Tibial nerve (tissue), 4 donors: ENCODE measurements around the gene CD58.

Experiments
- CTCF ChIP-seq, 5 experiments: fragments of 200-600 bp in 3 of 5; fragments of 450-650 bp in 2 of 5; sonication (generic) in 3 of 5; IDR thresholded peaks; one replicate each; pipeline ENCODE4 v1.5.1; 2016 to 2019; ENCODE audit warnings: antibody characterized with exemption in 5 of 5, mild to moderate bottlenecking in 3 of 5, moderate library complexity in 2 of 5
- EP300 ChIP-seq, 2 donors: sonication (generic); formaldehyde crosslinking; IDR thresholded peaks; one replicate each; pipeline ENCODE4 v1.6.1; 2017; ENCODE audit warnings: antibody characterized with exemption in 2 of 2, mild to moderate bottlenecking in 1 of 2
- POLR2A ChIP-seq, 2 donors: fragments of 450-650 bp; IDR thresholded peaks; one replicate each; pipeline ENCODE4 v1.6.1; 2017; ENCODE audit warnings: antibody characterized with exemption in 2 of 2, mild to moderate bottlenecking in 2 of 2, moderate library complexity in 2 of 2

GRCh38 chr1:116494745-116495144 lies 76.1 kb downstream of the CD58 start:
- TF ChIP-seq CTCF (IDR thresholded peaks at IDR 0.05) = no peak
- TF ChIP-seq POLR2A (IDR thresholded peaks at IDR 0.05) = no peak
- no peak for TF ChIP-seq EP300 (IDR thresholded peaks at IDR 0.05)
